GM18951 (cell line): ENCODE data around the gene TMEM144.

Experiments used
- POLR2A ChIP-seq: IDR thresholded peaks from 4 replicates; pipeline ENCODE4 v1.6.1; 2011; ENCODE audit warnings: mild to moderate bottlenecking; ENCODE audit not compliant: insufficient read length, insufficient read depth; ENCODE audit errors: extremely low read depth
- in situ Hi-C: fragments of 300-500 bp; cut with MboI; formaldehyde crosslinking; loops from one replicate; pipeline ENCODE4 v1.12.0; 2022; ENCODE audit warnings: low sequenced_read_pairs, mixed read lengths, inconsistent platforms; ENCODE audit not compliant: unreplicated experiment

The TMEM144 gene

DNA sequence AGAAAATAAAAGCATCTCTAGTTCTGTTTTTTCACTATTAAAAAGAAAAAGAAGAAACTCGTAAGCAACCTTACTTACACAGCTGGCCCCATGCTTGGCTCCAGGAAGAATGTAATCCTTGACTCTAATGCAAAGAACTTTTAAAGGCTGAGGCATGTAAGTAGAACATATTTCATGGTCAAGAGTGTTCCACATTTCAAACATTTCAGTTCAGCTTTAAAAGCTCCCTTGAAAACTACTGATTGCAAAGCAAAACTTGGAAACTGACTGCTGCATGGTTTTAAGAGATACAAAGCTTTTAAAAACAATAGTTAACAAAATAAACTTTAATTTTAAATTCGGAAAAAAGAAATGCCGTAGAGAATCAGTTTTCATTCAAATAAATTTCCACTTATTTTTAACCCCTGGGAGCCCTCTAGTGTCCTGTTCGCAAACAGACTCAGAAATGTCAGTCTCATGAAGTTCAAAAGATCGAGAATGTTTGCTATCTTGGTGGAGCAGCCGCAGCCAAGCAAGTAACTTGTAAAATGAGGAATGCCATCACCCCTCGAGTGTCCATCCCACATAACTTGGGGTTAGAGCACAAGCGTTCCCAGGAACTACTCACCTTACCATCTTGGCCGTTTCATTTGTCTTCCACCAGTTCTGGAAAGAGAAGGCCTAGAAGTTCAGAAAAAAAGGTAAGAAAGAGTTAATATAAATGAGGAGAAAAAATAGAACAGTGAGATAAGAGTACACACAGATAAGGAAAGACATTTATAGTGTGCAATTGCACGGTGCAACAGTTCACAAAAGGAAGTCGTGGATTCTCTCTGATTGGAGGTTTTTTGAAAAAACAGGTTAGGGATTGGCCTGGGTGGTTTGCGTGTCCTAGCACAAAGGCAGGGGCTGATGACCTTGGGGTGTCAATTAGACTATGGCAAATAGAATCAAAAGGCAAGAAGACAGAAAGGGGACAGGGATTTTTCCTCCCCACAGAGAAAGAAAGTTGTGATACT, 37.7 kb upstream of the TMEM144 start, which contains the start of gene GASK1B:
GASK1B (minus strand) TSS at position 765 of the 998 bp plus-strand sequence. CDS start 1,650 bp downstream, outside the sequence.
- in situ Hi-C loops: no loop called here
- TF ChIP-seq POLR2A: no peak

DNA sequence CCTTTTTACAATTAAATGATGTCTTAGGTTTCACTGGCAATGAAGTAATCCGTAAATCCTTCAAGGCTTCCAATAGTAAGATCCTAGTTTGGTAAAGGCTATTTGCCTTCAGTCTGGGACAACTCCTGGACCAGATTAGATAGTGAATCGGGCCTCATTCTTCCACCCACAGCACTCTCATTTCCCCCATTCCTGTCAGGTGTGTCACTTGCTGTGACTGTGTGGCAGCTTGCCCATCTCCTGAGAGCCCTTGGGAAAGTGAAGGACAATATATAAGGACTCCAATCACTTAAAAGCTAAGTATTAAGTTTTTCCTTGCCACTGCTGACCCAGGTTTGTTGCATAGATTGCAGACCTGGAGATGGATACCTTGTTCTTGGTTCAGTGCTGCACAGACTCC, 34.2 kb upstream of the TMEM144 start:
- in situ Hi-C loops: no loop called here
- TF ChIP-seq POLR2A: no peak

DNA sequence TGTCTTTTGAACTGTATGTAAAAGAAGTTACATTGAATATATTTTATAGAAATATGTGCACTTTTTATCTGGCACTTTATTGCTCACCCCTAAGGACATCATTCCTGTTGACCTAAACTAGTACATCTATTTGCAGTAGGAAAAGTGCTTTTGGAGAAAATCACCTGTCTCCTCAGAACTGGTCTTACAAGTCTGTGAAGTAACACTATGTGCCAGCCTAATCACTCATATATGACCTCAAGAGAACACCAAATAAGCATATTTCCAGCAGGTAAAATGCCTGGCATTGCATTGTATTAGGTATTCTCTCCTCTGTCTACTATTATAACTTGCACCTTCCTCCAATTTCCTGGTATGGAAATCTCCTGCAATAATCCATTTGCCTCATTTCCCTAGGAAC, 33.5 kb upstream of the TMEM144 start:
- in situ Hi-C loops: no loop called here

DNA sequence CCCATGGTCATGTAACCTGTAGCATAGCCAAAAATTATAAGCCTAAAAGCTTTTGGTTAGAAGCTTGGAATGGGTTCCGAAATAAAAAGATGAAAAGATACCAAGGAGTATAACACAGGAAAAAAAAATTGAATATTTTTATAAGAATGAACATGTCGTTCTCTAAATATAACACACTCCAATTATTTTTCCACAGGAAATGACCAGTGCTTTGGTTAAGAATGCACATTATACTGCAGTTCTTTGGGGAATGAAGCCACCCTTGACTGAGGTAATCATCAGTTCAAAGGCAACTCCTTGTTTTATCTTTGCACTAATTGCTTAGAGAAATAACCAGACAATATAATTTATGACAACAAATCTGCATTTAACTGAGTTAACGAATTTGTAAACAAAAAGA, 30.8 kb upstream of the TMEM144 start:
- no peak for TF ChIP-seq POLR2A
- in situ Hi-C loops: no loop called here

More for the DNA sequence above, 33.5 kb upstream of the TMEM144 start:
- no peak for TF ChIP-seq POLR2A

DNA sequence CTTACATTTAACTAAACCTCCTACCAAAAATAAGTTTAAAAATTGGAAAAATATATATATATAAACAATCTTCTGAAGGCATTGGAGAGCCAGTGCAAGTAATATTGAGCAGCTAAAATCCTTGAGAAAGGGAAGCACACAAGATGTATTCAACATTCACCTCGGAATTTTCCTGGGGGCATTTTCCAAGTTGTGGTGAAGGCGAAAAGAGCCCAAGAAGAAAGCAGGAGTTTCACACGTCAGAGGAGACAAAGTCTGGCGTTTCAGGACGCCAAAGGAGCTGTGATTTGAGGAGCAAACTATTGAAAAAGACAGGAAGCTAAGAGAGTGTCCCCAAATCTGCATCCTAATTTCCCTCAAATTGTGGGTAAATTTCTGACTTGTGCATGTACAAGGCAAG, 28.4 kb upstream of the TMEM144 start:
- TF ChIP-seq POLR2A: no peak
- in situ Hi-C loops: no loop called here

DNA sequence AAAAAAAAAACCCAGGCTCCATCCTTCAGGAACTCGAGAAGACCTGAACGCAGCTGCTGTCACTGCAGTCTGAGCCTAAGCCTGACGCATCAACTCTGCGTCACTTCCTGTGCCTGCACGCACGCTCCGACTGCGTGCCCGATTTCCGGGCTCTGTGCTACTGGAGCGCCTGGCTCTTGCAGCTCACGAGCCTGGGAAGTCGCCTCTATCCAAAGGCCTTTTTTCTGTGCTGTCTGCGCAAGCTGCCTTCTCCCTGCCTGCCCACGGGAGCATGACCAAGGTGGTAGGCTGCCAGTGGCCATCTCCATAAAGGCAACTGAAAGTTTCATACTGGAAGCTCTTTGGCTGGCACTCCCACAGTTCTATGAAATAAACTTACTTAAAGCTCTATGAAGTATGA, 27.6 kb upstream of the TMEM144 start:
- in situ Hi-C loops: no loop called here
- no peak for TF ChIP-seq POLR2A

DNA sequence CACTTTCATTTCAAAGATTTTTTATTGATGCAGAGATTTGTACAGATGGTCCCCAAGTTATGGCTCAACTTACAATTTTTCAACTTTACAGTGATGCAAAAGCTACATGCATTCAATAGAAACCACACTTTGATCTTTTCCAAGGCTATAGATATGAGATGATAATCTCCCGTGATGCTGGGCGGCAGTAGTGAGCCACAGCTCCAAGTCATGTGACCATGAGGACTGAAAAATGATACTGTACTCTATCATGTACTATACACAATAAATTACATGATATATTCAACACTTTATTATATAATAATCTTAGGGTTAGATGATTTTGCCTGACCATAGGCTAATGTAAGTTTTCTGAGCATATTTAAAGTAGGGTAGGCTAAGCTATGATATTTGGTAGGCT, 23.5 kb upstream of the TMEM144 start:
- in situ Hi-C loops: no loop called here
- TF ChIP-seq POLR2A: no peak

DNA sequence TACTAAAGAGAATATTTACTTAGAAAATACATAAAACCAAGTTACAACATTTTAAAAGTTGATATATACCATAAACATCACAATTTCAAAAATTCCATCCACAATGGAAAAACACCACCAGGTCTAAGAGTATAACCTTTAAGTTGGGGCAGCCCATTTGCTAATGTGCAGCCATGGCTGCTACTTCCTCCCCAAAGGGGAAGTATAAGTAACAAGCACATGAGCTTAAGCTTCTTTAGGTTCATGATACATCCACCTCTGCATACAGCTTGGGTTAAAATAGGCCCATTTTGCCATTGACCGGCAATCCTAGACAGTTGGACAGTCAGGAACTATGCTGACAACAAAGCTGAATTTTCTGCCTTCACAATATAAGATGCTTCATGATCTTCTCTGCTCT, 20.9 kb upstream of the TMEM144 start:
- TF ChIP-seq POLR2A: no peak
- in situ Hi-C loops: no loop called here

DNA sequence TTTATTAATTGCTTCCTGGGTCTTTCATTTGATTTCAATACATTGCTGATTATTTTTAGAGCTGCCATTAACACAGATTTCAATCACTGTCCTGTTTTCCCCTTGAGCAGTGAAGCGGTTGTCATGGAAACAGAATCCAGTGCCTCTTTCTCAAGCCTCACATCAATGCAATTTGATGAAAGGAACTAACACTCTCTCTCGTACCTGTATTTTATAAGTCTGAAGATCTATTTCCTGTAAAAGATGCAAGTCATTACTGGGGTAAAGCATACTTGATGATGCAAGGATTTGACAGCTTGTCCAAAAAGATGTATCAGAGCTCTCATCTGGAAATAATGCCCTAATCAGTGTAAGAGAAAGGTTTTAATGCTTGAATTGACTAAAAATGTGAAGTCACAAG, 19.6 kb upstream of the TMEM144 start:
- in situ Hi-C loops: no loop called here

DNA sequence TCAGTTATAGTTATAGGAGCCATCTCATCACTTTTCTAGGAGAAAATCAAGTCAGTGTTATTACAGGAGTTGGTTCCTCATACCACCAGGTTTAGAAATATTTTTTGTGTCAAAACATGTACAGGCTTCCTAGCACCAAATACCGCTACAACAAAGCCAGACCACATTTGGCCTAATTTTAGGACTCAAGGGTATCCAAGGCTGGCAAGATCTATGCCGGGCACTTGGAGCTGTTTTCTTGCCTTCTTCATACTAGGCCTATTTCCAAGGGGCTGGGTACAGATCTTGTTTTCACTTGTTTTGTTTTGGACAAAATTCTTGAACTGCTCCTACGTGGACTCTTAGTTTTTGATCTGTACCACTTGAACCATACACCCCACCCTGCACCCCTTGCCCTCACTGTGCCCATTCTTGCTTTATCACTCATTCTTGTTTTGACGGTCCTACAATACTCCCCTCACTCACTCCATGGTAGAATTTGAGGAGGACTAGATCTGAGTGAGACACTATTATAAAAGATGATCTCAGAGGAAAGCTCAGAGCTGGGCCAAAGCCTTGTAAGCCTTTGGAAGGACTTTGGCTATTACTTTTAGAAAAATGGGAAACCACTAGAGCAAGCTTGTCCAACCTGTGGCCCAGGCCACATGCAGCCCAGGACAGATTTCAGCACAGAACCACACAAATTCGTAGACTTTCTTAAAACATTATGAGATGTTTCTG, 17.7 kb upstream of the TMEM144 start:
- no peak for TF ChIP-seq POLR2A
- in situ Hi-C loops: no loop called here

More for the DNA sequence above, 19.6 kb upstream of the TMEM144 start:
- no peak for TF ChIP-seq POLR2A

DNA sequence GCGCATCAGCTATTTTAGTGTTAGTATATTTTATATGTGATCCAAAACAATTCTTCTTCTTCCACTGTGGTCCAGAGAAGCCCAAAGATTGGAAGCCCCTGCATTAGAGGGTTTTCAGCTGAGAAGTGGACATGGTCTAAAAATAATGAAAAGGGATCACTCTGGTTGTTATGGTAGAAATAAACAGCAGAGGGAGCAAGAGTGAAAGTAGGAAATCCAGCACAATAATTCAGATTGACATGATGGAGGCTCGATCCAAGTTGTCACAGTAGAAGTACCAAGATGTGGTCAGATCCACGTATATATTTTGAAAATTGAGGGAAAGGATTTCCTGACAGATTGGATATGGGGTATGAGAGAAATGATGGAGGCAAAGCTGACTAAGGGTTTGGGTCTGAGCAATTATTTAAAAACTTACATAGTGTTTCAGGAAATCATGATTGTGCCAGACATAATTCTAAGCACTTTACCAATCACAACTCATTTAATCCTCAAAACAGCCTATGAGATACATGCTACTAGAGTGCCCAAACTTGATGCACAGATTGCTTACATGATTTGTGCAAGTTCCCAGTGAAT, 17.0 kb upstream of the TMEM144 start:
- in situ Hi-C loops: no loop called here

DNA sequence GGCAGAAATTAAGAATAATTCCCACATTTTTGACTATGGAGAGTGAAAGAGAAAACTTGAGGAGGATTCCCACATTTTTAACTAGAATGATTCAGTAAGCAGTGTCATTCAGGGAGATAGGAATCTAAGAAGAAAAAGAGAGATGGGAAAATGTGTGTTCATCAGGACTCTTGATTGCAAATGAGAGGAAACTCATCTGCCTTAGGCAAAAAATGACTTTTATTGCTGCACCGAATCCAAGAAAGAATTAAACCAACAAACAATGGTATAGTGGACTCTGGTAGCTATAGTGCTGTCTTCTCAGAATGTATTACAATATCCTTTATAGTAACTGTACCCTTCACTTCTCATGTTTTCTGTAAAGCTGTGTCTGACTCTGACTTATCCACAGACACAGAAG, 15.0 kb upstream of the TMEM144 start:
- in situ Hi-C loops: no loop called here

More for the DNA sequence above, 17.0 kb upstream of the TMEM144 start:
- no peak for TF ChIP-seq POLR2A

DNA sequence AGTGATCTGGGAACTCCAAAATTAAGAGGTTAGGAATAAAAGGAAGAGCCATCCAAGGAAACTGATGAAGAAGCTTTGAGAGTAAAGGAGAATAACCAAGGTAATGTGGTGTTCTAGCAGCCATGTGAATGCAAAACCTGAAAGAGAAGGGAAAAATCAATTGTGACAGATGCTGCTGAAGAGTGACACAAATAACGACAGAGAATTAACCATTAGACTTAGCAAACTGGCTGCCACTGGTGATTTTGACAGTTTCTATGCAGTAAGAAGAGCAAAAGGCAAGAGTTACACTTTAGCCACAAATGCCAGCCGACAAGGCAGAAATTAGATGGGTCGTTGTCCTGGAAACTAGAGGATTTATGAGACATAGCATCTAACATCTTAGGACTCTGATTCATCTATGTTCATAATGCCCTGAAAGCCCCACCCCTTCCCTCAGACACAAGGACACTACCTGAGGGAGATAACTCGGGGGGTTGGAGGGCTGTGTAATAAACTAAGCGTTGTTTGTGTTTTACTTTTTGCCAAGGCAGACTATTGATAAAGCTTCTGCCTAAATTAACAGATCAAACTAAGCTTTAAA, 13.0 kb upstream of the TMEM144 start:
- in situ Hi-C loops: no loop called here
- TF ChIP-seq POLR2A: no peak

More for the DNA sequence above, 15.0 kb upstream of the TMEM144 start:
- no peak for TF ChIP-seq POLR2A
